ENCODE results near the gene PDE3A. TPM values are rescaled to one million over a fixed set of nuclear protein-coding genes. Genes with fewer than 3 reads are reported as not detected.

Gene PDE3A
- total and polyA plus RNA-seq, 10 of the 15 experiments (the other 5 are each of a cell fraction or from before 2014, with no cell fraction given) = 0.01 to 2.6 (median 1.5) TPM

GRCh38 chr12:20434996-20435395, 66.7 kb downstream of the PDE3A start (continued):
- TF ChIP-seq, protein P1, sequence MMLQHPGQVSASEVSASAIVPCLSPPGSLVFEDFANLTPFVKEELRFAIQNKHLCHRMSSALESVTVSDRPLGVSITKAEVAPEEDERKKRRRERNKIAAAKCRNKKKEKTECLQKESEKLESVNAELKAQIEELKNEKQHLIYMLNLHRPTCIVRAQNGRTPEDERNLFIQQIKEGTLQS (IDR thresholded peaks at IDR 0.05; ENCODE audit: borderline replicate concordance, extremely low read depth, low read depth, low read length) = no peak
- no peak for TF ChIP-seq SMAD5 (IDR thresholded peaks at IDR 0.05; ENCODE audit: low read depth)
- TF ChIP-seq ETV6 (conservative IDR thresholded peaks at IDR 0.05 in 1 of 2, IDR thresholded peaks at IDR 0.05 in 1 of 2; ENCODE audit: borderline replicate concordance in 1 of 2, low read depth in 1 of 2) = no peak

DNA sequence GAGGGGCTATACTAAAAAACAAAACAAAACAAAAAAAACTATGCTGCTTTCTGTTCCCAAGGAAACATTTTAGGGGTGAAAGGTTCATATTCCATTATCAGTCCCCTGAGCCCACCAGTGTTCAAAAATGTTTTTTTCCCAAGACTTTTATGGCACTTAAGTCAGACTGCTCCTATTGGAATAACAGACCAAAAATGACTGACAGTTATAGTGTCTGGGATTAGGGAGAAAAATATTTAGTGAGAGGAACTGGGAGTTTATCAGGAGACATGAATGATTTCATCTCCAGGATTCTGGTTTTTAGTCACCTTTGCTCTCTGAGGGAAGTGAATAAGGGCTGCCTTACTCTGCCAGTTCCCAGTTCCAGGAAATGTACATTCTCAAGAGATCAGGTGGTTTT, 68.0 kb downstream of the PDE3A start:
- no TSS peak for BruUV-seq (replicated peaks)
- no peak overlapping the region for H3K4me3 ChIP-seq
- no peak for TF ChIP-seq BCLAF1 (IDR thresholded peaks at IDR 0.05)
- no peak for TF ChIP-seq MYB (IDR thresholded peaks at IDR 0.05; ENCODE audit: borderline replicate concordance, low read depth, low read length)
- TF ChIP-seq NBN (IDR thresholded peaks at IDR 0.05) = no peak
- TF ChIP-seq ATF2 (IDR thresholded peaks at IDR 0.05; ENCODE audit: low read length) = no peak
- TF ChIP-seq NR2C2 (IDR thresholded peaks at IDR 0.05; ENCODE audit: borderline replicate concordance, control insufficient read depth, insufficient read length, low read depth) = no peak
- TF ChIP-seq ZNF24 (IDR thresholded peaks at IDR 0.05) = no peak
- TF ChIP-seq SPI1 (IDR thresholded peaks at IDR 0.05; ENCODE audit: borderline replicate concordance, insufficient read depth, low read depth, low read length) = no peak
- TF ChIP-seq POLR2AphosphoS5 (IDR thresholded peaks at IDR 0.05; ENCODE audit: low read length) = no peak
- TF ChIP-seq, protein P2, sequence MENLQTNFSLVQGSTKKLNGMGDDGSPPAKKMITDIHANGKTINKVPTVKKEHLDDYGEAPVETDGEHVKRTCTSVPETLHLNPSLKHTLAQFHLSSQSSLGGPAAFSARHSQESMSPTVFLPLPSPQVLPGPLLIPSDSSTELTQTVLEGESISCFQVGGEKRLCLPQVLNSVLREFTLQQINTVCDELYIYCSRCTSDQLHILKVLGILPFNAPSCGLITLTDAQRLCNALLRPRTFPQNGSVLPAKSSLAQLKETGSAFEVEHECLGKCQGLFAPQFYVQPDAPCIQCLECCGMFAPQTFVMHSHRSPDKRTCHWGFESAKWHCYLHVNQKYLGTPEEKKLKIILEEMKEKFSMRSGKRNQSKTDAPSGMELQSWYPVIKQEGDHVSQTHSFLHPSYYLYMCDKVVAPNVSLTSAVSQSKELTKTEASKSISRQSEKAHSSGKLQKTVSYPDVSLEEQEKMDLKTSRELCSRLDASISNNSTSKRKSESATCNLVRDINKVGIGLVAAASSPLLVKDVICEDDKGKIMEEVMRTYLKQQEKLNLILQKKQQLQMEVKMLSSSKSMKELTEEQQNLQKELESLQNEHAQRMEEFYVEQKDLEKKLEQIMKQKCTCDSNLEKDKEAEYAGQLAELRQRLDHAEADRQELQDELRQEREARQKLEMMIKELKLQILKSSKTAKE (IDR thresholded peaks at IDR 0.05; ENCODE audit: low read depth, poor library complexity, severe bottlenecking) = no peak
- no peak for TF ChIP-seq ELK1 (IDR thresholded peaks at IDR 0.05; ENCODE audit: low read depth, low read length)
- H3K4me1 ChIP-seq (ENCODE audit: control insufficient read depth, insufficient read depth, low read length) = no peaks in the 10 kb centered on the region
- ChIA-PET SMC1A (ENCODE audit: uncharacterized antibody, unreplicated experiment) (no interaction called here), RAD21 (ENCODE audit: unreplicated experiment) (no interaction called here), CTCF (no interaction called here), POLR2A (no interaction called here)
- H3K9me3 ChIP-seq (replicated peaks; ENCODE audit: control insufficient read depth, insufficient read depth, low read length) = no peaks in the 10 kb centered on the region
- H3K9ac ChIP-seq (ENCODE audit: control insufficient read depth, insufficient read depth, low read length) = no peak overlapping the region
- no peaks in the 10 kb centered on the region for H3K79me2 ChIP-seq (ENCODE audit: control insufficient read depth, insufficient read depth, low read length)
- H3K27me3 ChIP-seq (replicated peaks in 1 of 2; ENCODE audit: control insufficient read depth in 2 of 2, insufficient read depth in 2 of 2, low read length in 1 of 2) = no peaks in the 10 kb centered on the region
- H3K4me2 ChIP-seq (ENCODE audit: control insufficient read depth, insufficient read depth) = no peak overlapping the region
- no peak for FAIRE-seq
- no peak overlapping the region for H3K27ac ChIP-seq (ENCODE audit: control insufficient read depth, insufficient read depth)
- in situ Hi-C loops (cut with MboI) (no loop called here), intact Hi-C loops (cut with micrococcal nuclease; ENCODE audit: unreplicated experiment) (no loop called here)
- ATAC-seq = no peak
- H3K36me3 ChIP-seq (ENCODE audit: control insufficient read depth in 2 of 2, insufficient read depth in 2 of 2, low read length in 1 of 2) = no peaks in the 10 kb centered on the region
- no peak for DNase-seq (ENCODE audit: low read depth, low spot score)
- no peak overlapping the region for H2AFZ ChIP-seq (ENCODE audit: control insufficient read depth, low read depth, low read length)
- no peaks in the 10 kb centered on the region for H4K20me1 ChIP-seq (ENCODE audit: control insufficient read depth, insufficient read depth)
